ENCODE results near the gene ZMYM2. TPM values are rescaled to one million over a fixed set of nuclear protein-coding genes. Genes with fewer than 3 reads are reported as not detected.
A peak's percentile ranks its signal among the peaks of the same experiment; 100 is the strongest.

Gene ZMYM2
- total and polyA plus RNA-seq, 2 donors (not counting 1 experiment from before 2014, with no cell fraction given) = 37.3 to 63.4 TPM

GRCh38 chr13:20118268-20119140 is 160.0 kb downstream of the ZMYM2 start:
- no peaks in the 10 kb centered on the region for H4K20me1 ChIP-seq (ENCODE audit: control insufficient read depth, extremely low read depth, insufficient read depth, low read length)
- no peaks in the 10 kb centered on the region for H3K9me3 ChIP-seq (ENCODE audit: control insufficient read depth, insufficient read depth, low read depth, low read length)
- peaks cover 2% of the 10 kb centered on the region for H3K4me1 ChIP-seq (ENCODE audit: control insufficient read depth, extremely low read depth, insufficient read depth, low read length)
- H3K27ac ChIP-seq (ENCODE audit: insufficient read depth, low read length) = peak overlapping the region; percentile 62
- peak; percentile 57 to 59 for DNase-seq (ENCODE audit: low read depth in 2 of 2)
- H3K27me3 ChIP-seq (ENCODE audit: control insufficient read depth, insufficient read depth, low read length) = no peaks in the 10 kb centered on the region
- peak overlapping the region; percentile 27 to 56 (median 42) for H3K4me3 ChIP-seq (replicated peaks in 1 of 4; ENCODE audit: control extremely low read depth in 1 of 4, insufficient read depth in 1 of 4, low read depth in 3 of 4, low read length in 4 of 4)
- H2AFZ ChIP-seq (ENCODE audit: low read length) = peak overlapping the region; percentile 89
- TF ChIP-seq CTCF (conservative IDR thresholded peaks at IDR 0.05 in 1 of 2, IDR thresholded peaks at IDR 0.05 in 1 of 2; ENCODE audit: low read depth in 1 of 2, low read length in 2 of 2) = no peak
- TF ChIP-seq EZH2 (IDR thresholded peaks at IDR 0.05; ENCODE audit: low read length, missing control alignments) = no peak
- peak overlapping the region; percentile 60 for H3K9ac ChIP-seq (ENCODE audit: insufficient read depth, low read length)
- peak overlapping the region; percentile 83 for H3K4me2 ChIP-seq (ENCODE audit: extremely low read depth, insufficient read depth, low read length)
- H3K36me3 ChIP-seq (ENCODE audit: control insufficient read depth, insufficient read depth, low read length) = no peaks in the 10 kb centered on the region
- no peaks in the 10 kb centered on the region for H3K79me2 ChIP-seq (ENCODE audit: control insufficient read depth, insufficient read depth, low read length)

GRCh38 chr13:20119960-20120359 is 161.4 kb downstream of the ZMYM2 start:
- Histone ChIP-seq H3K4me2 (ENCODE audit: extremely low read depth, insufficient read depth, low read length) (peak overlapping the region; percentile 29), H3K4me3 (replicated peaks in 1 of 4; ENCODE audit: control extremely low read depth in 1 of 4, insufficient read depth in 1 of 4, low read depth in 3 of 4, low read length in 4 of 4) (peak overlapping the region in 1 of 4 experiments; percentile 45), H2AFZ (ENCODE audit: low read length) (no peak overlapping the region)

More at GRCh38 chr13:20119960-20120359, 161.4 kb downstream of the ZMYM2 start:
- peaks cover 5% of the 10 kb centered on the region for H3K4me1 ChIP-seq (ENCODE audit: control insufficient read depth, extremely low read depth, insufficient read depth, low read length)
- no peaks in the 10 kb centered on the region for H4K20me1 ChIP-seq (ENCODE audit: control insufficient read depth, extremely low read depth, insufficient read depth, low read length)
- no peaks in the 10 kb centered on the region for H3K79me2 ChIP-seq (ENCODE audit: control insufficient read depth, insufficient read depth, low read length)
- no peaks in the 10 kb centered on the region for H3K9me3 ChIP-seq (ENCODE audit: control insufficient read depth, insufficient read depth, low read depth, low read length)
- DNase-seq (ENCODE audit: low read depth in 2 of 2) = no peak
- no peak overlapping the region for H3K9ac ChIP-seq (ENCODE audit: insufficient read depth, low read length)
- no peak overlapping the region for H3K27ac ChIP-seq (ENCODE audit: insufficient read depth, low read length)
- TF ChIP-seq EZH2 (IDR thresholded peaks at IDR 0.05; ENCODE audit: low read length, missing control alignments) = no peak
- no peak for TF ChIP-seq CTCF (conservative IDR thresholded peaks at IDR 0.05 in 1 of 2, IDR thresholded peaks at IDR 0.05 in 1 of 2; ENCODE audit: low read depth in 1 of 2, low read length in 2 of 2)
- H3K27me3 ChIP-seq (ENCODE audit: control insufficient read depth, insufficient read depth, low read length) = no peaks in the 10 kb centered on the region
- H3K36me3 ChIP-seq (ENCODE audit: control insufficient read depth, insufficient read depth, low read length) = no peaks in the 10 kb centered on the region

Data from fibroblast of lung (primary cell).